Stomach (tissue), 9 donors: ENCODE data around the gene JPH3. TPM values are rescaled to one million over a fixed set of nuclear protein-coding genes. Genes with fewer than 3 reads are reported as not detected.

Experiments
- DNase-seq, 2 donors: peaks; one replicate each; pipeline versions ENCODE4 v3.0.0 to v3.0.0-alpha.2; 2013 to 2019
- H3K27ac ChIP-seq, 5 donors: fragments of 200-600 bp in 4 of 5; sonication (generic) in 4 of 5; one replicate each; pipeline ENCODE4 v1.5.1; 2013 to 2019; ENCODE audit warnings: mild to moderate bottlenecking in 1 of 5, moderate library complexity in 1 of 5
- H3K27me3 ChIP-seq, 3 donors: fragments of 200-600 bp; sonication (generic); one replicate each; pipeline ENCODE4 v1.5.1; 2017 to 2019; ENCODE audit warnings: mixed run types in 1 of 3
- H3K36me3 ChIP-seq, 4 donors: fragments of 200-600 bp; sonication (generic); 1 replicate in 3 of 4; 2 replicates in 1 of 4; pipeline ENCODE4 v1.5.1; 2016 to 2019
- H3K4me1 ChIP-seq, 4 donors: fragments of 200-600 bp; sonication (generic); one replicate each; pipeline ENCODE4 v1.5.1; 2016 to 2019
- H3K4me3 ChIP-seq, 4 donors: fragments of 200-600 bp; sonication (generic) in 3 of 4; one replicate each; pipeline ENCODE4 v1.5.1; 2016 to 2019; ENCODE audit warnings: mild to moderate bottlenecking in 1 of 4
- H3K9me3 ChIP-seq, 4 donors: fragments of 200-600 bp; sonication (generic); one replicate each; pipeline ENCODE4 v1.5.1; 2016 to 2019
- CTCF ChIP-seq, 7 experiments: fragments of 450-650 bp in 4 of 7; fragments of 200-600 bp in 3 of 7; sonication (generic) in 3 of 7; IDR thresholded peaks; one replicate each; pipeline ENCODE4 v1.5.1; 2016 to 2019; ENCODE audit warnings: antibody characterized with exemption in 7 of 7, control low read depth in 2 of 7, mild to moderate bottlenecking in 1 of 7
- EP300 ChIP-seq: sonication (generic); formaldehyde crosslinking; IDR thresholded peaks from one replicate; pipeline ENCODE4 v1.6.1; 2017; ENCODE audit warnings: antibody characterized with exemption
- POLR2A ChIP-seq, 4 donors: fragments of 450-650 bp; IDR thresholded peaks; one replicate each; pipeline ENCODE4 v1.6.1; 2016; ENCODE audit warnings: antibody characterized with exemption in 4 of 4, control low read depth in 2 of 4, mild to moderate bottlenecking in 1 of 4, moderate library complexity in 1 of 4
- POLR2AphosphoS5 ChIP-seq, 3 donors: sonication (generic); formaldehyde crosslinking; IDR thresholded peaks; one replicate each; pipeline ENCODE4 v1.6.1; 2016; ENCODE audit warnings: antibody characterized with exemption in 3 of 3
- WGBS, 5 donors: extraction: QIAGEN DNeasy Blood & Tissue Kit in 3 of 5; methylation state at CpG; one replicate each; pipeline versions ENCODE4 v1.1.5 to v1.1.7; 2013 to 2018; 5-methylcytosine and 5-hydroxymethylcytosine counted together
- intact Hi-C: fragments of 100-400 bp; cut with DNase I; formaldehyde crosslinking; loops from one replicate; pipeline ENCODE4 v1.15.1; 2023; ENCODE audit warnings: low total_unique reads
- polyA plus RNA-seq, 3 donors: library from polyadenylated mRNA; stranded (reverse); fragments of 200-250 nt; gene quantifications; one replicate each; pipeline ENCODE4 v1.2.3, GENCODE V29; 2013
- total RNA-seq, 5 donors: library from RNA; depleted of rRNA; stranded (reverse); fragments of >200 nt; gene quantifications; one replicate each; pipeline versions ENCODE4 v1.1.0 to v1.2.3, GENCODE V29; 2014 to 2016
- donor health status: healthy with polysubstance abuse.
- donor health status: Bipolar disorder and iron deficiency.
- donor health status: healthy.

The JPH3 gene
- total and polyA plus RNA-seq, 8 donors, result 0.31 to 1.3 (median 0.66) TPM; not detected in 2

- no peaks in the 10 kb centered on the region for H3K36me3 ChIP-seq
- no peak overlapping the region for H3K27ac ChIP-seq
- no peaks in the 10 kb centered on the region for H3K4me1 ChIP-seq
- no peak for DNase-seq
- no peak overlapping the region for H3K4me3 ChIP-seq
- TF ChIP-seq POLR2AphosphoS5 (IDR thresholded peaks at IDR 0.05), result no peak
- TF ChIP-seq EP300, result no peak
- no peak for TF ChIP-seq CTCF (IDR thresholded peaks at IDR 0.05)
- TF ChIP-seq POLR2A (IDR thresholded peaks at IDR 0.05), result no peak
- intact Hi-C loops, result no loop called here
- no peaks in the 10 kb centered on the region for H3K9me3 ChIP-seq
- H3K27me3 ChIP-seq, result peaks cover 2 to 88% (median 22%) of the 10 kb centered on the region in 3 donors
- WGBS, 5 donors, result 87 to 91% (median 88%) methylated on average over 22 to 35 of the region's 35 CpGs
These were observed 82.5 kb downstream of the JPH3 start for GRCh38 chr16:87684711-87685404.

- intact Hi-C loops, result no loop called here
- Histone ChIP-seq H3K9me3 (no peaks in the 10 kb centered on the region), H3K4me3 (no peak overlapping the region), H3K36me3 (no peaks in the 10 kb centered on the region), H3K27me3 (peaks cover 2 to 90% (median 22%) of the 10 kb centered on the region in 3 donors), H3K4me1 (no peaks in the 10 kb centered on the region), H3K27ac (no peak overlapping the region)
- no peak for DNase-seq
- WGBS, 5 donors, result 86 to 92% (median 88%) methylated on average over 7 to 19 of the region's 19 CpGs
- TF ChIP-seq POLR2AphosphoS5 (IDR thresholded peaks at IDR 0.05), result no peak
- TF ChIP-seq EP300, result no peak
- TF ChIP-seq POLR2A (IDR thresholded peaks at IDR 0.05), result no peak
- TF ChIP-seq CTCF (IDR thresholded peaks at IDR 0.05), result no peak
These were observed 83.1 kb downstream of the JPH3 start for GRCh38 chr16:87685405-87685755.

- Histone ChIP-seq H3K27me3 (peaks cover 2 to 90% (median 22%) of the 10 kb centered on the region in 3 donors), H3K4me3 (no peak overlapping the region), H3K9me3 (no peaks in the 10 kb centered on the region), H3K4me1 (no peaks in the 10 kb centered on the region), H3K36me3 (no peaks in the 10 kb centered on the region), H3K27ac (no peak overlapping the region)
- no peak for TF ChIP-seq POLR2A (IDR thresholded peaks at IDR 0.05)
- TF ChIP-seq POLR2AphosphoS5 (IDR thresholded peaks at IDR 0.05), result no peak
- TF ChIP-seq EP300, result no peak
- TF ChIP-seq CTCF (IDR thresholded peaks at IDR 0.05), result no peak
- intact Hi-C loops, result no loop called here
- no peak for DNase-seq
- 78 to 88% (median 79%) methylated on average over 12 to 13 of the region's 13 CpGs for WGBS, 5 donors
These were observed 83.5 kb downstream of the JPH3 start for GRCh38 chr16:87685766-87686165.

GRCh38 chr16:87686697-87687096 is 84.4 kb downstream of the JPH3 start:
- Histone ChIP-seq H3K4me1 (peaks cover 0 to 8% (median 0%) of the 10 kb centered on the region in 4 donors), H3K27ac (no peak overlapping the region), H3K27me3 (peaks cover 2 to 93% (median 22%) of the 10 kb centered on the region in 3 donors), H3K4me3 (no peak overlapping the region), H3K9me3 (no peaks in the 10 kb centered on the region), H3K36me3 (no peaks in the 10 kb centered on the region)
- intact Hi-C loops, result no loop called here
- no peak for DNase-seq
- WGBS, 5 donors, result 65 to 89% (median 74%) methylated on average over 9 to 13 of the region's 13 CpGs
- TF ChIP-seq EP300 (no peak), POLR2AphosphoS5 (IDR thresholded peaks at IDR 0.05) (no peak), POLR2A (IDR thresholded peaks at IDR 0.05) (no peak), CTCF (IDR thresholded peaks at IDR 0.05) (no peak)
